Fibroblast of peridontal ligament (primary cell): ENCODE results near the gene TENT4A.

Experiments used
- DNase-seq: peaks from one replicate; pipeline ENCODE4 v3.0.0-alpha.2; 2010; ENCODE audit errors: extremely low read depth

TENT4A gene

DNA sequence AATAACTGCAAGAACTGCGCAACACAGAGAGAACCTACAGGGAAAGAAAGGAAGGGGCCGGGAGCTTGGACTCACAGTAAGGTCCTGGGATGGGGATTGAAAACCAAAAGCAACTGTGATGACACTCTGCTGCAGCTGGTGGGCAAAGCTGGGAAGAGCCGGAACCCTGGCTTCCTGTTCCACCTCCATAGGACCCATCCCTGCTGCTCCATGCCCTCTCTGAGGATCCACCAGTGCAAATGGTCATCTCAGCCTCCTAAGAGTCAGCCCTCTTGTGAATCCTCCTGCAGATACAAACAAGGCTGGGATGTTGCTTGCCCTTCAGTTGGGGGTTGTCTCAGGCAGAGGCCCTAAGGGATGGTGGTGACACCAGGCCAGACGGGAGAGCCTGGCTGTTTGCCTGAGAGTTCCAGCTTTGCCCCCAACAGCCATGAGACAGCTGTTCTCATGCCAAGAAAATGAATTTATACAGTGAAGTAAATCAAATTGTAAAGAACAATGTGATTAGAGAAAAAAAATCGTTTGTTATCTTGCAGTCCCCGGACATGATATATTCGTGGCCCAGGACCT is 90.8 kb downstream of the TENT4A start:
- DNase-seq: no peak

GRCh38 chr5:6804766-6805501 is 91.7 kb downstream of the TENT4A start:
- DNase-seq: peak; percentile 46

DNA sequence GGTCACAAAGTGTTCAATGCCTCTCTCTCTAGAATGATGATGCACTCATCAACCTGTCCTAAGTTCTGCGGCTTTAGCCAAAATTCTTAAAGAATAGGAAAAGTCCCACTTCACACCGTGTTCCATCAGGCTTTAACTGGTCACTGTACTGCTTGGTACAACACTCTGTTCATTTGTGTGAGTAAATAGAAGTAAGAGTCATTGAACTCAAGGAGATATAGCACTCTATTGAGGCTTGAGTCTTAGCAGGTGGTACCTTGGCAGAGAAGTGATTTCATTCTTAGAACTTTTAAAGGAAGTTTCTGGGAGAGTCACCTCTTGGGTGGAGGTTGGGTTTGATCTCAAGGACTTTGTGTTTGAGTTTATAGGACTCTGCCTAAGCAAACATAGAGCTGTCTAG is 92.6 kb downstream of the TENT4A start:
- DNase-seq: no peak
